Activated naive CD4-positive, alpha-beta T cell treated with anti-CD3 and anti-CD28 coated beads, Interleukin-2, amount 10 ng/mL, durations not matched to agents 7 days and 5 days (primary cell): Measurements from ENCODE around the gene NSUN2.
A peak's percentile ranks its signal among the peaks of the same experiment; 100 is the strongest.

Source experiments
- CTCF ChIA-PET: fragments of 350-600 bp; sonication (Branson Sonifier 250); formaldehyde crosslinking; loops from one replicate; lab custom pipeline; 2021; ENCODE audit warnings: antibody characterized with exemption; lab: Charles Lee
- DNase-seq: peaks from one replicate; pipeline ENCODE4 v3.0.0-alpha.2; 2020
- H3K27ac Mint-ChIP-seq: one replicate; pipeline ENCODE4 v1.8.0; 2021; ENCODE audit warnings: mild to moderate bottlenecking, moderate library complexity, mixed read lengths
- H3K27me3 Mint-ChIP-seq: one replicate; pipeline ENCODE4 v1.8.0; 2021; ENCODE audit warnings: mild to moderate bottlenecking, mixed read lengths
- H3K36me3 Mint-ChIP-seq: one replicate; pipeline ENCODE4 v1.8.0; 2021; ENCODE audit warnings: mixed read lengths
- H3K4me1 Mint-ChIP-seq: one replicate; pipeline ENCODE4 v1.8.0; 2021; ENCODE audit warnings: mixed read lengths
- H3K4me3 Mint-ChIP-seq: one replicate; pipeline ENCODE4 v1.8.0; 2021; ENCODE audit warnings: mild to moderate bottlenecking, moderate library complexity, mixed read lengths
- H3K9me3 Mint-ChIP-seq: one replicate; pipeline ENCODE4 v1.8.0; 2021; ENCODE audit warnings: mixed read lengths

Gene NSUN2

GRCh38 chr5:6634306-6634705 is 1.5 kb upstream of the NSUN2 start:
- Mint-ChIP-seq H3K27me3 (no peaks in the 10 kb centered on the region), H3K9me3 (no peaks in the 10 kb centered on the region), H3K27ac (peak overlapping the region; percentile 49), H3K4me3 (peak overlapping the region; percentile 91), H3K36me3 (peaks cover 27% of the 10 kb centered on the region), H3K4me1 (peaks cover 65% of the 10 kb centered on the region)
- CTCF ChIA-PET = no interaction called here
- no peak for DNase-seq

GRCh38 chr5:6633469-6634245 is 813 bp upstream of the NSUN2 start:
- no peaks in the 10 kb centered on the region for H3K9me3 Mint-ChIP-seq
- peak overlapping the region; percentile 98 for H3K27ac Mint-ChIP-seq
- peaks cover 69% of the 10 kb centered on the region for H3K4me1 Mint-ChIP-seq
- no peak for DNase-seq
- no peaks in the 10 kb centered on the region for H3K27me3 Mint-ChIP-seq
- peaks cover 33% of the 10 kb centered on the region for H3K36me3 Mint-ChIP-seq
- CTCF ChIA-PET = no interaction called here
- H3K4me3 Mint-ChIP-seq = peak overlapping the region; percentile 91

GRCh38 chr5:6632324-6632887 is 438 bp downstream of the NSUN2 start:
- H3K4me3 Mint-ChIP-seq = peak overlapping the region; percentile 91
- H3K9me3 Mint-ChIP-seq = no peaks in the 10 kb centered on the region
- DNase-seq = no peak
- H3K36me3 Mint-ChIP-seq = peaks cover 40% of the 10 kb centered on the region
- H3K27ac Mint-ChIP-seq = peak overlapping the region; percentile 98
- H3K4me1 Mint-ChIP-seq = peaks cover 63% of the 10 kb centered on the region
- no peaks in the 10 kb centered on the region for H3K27me3 Mint-ChIP-seq
- CTCF ChIA-PET = no interaction called here

GRCh38 chr5:6631441-6631840 is 1.4 kb downstream of the NSUN2 start:
- Mint-ChIP-seq H3K9me3 (no peaks in the 10 kb centered on the region), H3K4me1 (peaks cover 57% of the 10 kb centered on the region), H3K27me3 (no peaks in the 10 kb centered on the region), H3K27ac (peak overlapping the region; percentile 33), H3K36me3 (peaks cover 47% of the 10 kb centered on the region), H3K4me3 (peak overlapping the region; percentile 91)
- DNase-seq = no peak
- CTCF ChIA-PET = interaction anchor here (1.0 kb wide), 1 partner anchor 114 kb away, joined by 5 read pairs; no protein-coding TSS in a partner anchor

- CTCF ChIA-PET = no interaction called here
- Mint-ChIP-seq H3K27me3 (no peaks in the 10 kb centered on the region), H3K4me3 (no peak overlapping the region), H3K9me3 (peaks cover 14% of the 10 kb centered on the region), H3K27ac (no peak overlapping the region), H3K36me3 (peaks cover 85% of the 10 kb centered on the region), H3K4me1 (peaks cover 32% of the 10 kb centered on the region)
- no peak for DNase-seq
Observed at GRCh38 chr5:6626508-6626907, 6.3 kb downstream of the NSUN2 start.

GRCh38 chr5:6623941-6624340 is 8.9 kb downstream of the NSUN2 start:
- H3K27ac Mint-ChIP-seq = no peak overlapping the region
- H3K27me3 Mint-ChIP-seq = no peaks in the 10 kb centered on the region
- peaks cover 78% of the 10 kb centered on the region for H3K36me3 Mint-ChIP-seq
- H3K9me3 Mint-ChIP-seq = peaks cover 14% of the 10 kb centered on the region
- H3K4me1 Mint-ChIP-seq = peaks cover 8% of the 10 kb centered on the region
- H3K4me3 Mint-ChIP-seq = no peak overlapping the region
- CTCF ChIA-PET = no interaction called here
- DNase-seq = no peak

GRCh38 chr5:6623228-6623627 is 9.6 kb downstream of the NSUN2 start:
- DNase-seq = no peak
- H3K27ac Mint-ChIP-seq = no peak overlapping the region
- peaks cover 75% of the 10 kb centered on the region for H3K36me3 Mint-ChIP-seq
- CTCF ChIA-PET = no interaction called here
- no peak overlapping the region for H3K4me3 Mint-ChIP-seq
- peaks cover 14% of the 10 kb centered on the region for H3K9me3 Mint-ChIP-seq
- no peaks in the 10 kb centered on the region for H3K27me3 Mint-ChIP-seq
- H3K4me1 Mint-ChIP-seq = peaks cover 7% of the 10 kb centered on the region

GRCh38 chr5:6616632-6617031 is 16.2 kb downstream of the NSUN2 start:
- no peak for DNase-seq
- Mint-ChIP-seq H3K4me3 (no peak overlapping the region), H3K27ac (no peak overlapping the region), H3K4me1 (no peaks in the 10 kb centered on the region), H3K36me3 (peaks cover 62% of the 10 kb centered on the region), H3K9me3 (no peaks in the 10 kb centered on the region), H3K27me3 (no peaks in the 10 kb centered on the region)
- CTCF ChIA-PET = no interaction called here

- Mint-ChIP-seq H3K27me3 (no peaks in the 10 kb centered on the region), H3K4me3 (no peak overlapping the region), H3K4me1 (no peaks in the 10 kb centered on the region), H3K9me3 (no peaks in the 10 kb centered on the region), H3K27ac (peak overlapping the region; percentile 59), H3K36me3 (peaks cover 63% of the 10 kb centered on the region)
- no peak for DNase-seq
- CTCF ChIA-PET = no interaction called here
Observed at GRCh38 chr5:6615034-6615815, 17.6 kb downstream of the NSUN2 start.

- H3K4me3 Mint-ChIP-seq = no peak overlapping the region
- peaks cover 11% of the 10 kb centered on the region for H3K4me1 Mint-ChIP-seq
- DNase-seq = no peak
- peaks cover 71% of the 10 kb centered on the region for H3K36me3 Mint-ChIP-seq
- CTCF ChIA-PET = no interaction called here
- H3K9me3 Mint-ChIP-seq = no peaks in the 10 kb centered on the region
- H3K27ac Mint-ChIP-seq = no peak overlapping the region
- no peaks in the 10 kb centered on the region for H3K27me3 Mint-ChIP-seq
Observed at GRCh38 chr5:6611334-6612256, 21.2 kb downstream of the NSUN2 start.

GRCh38 chr5:6608016-6608415 is 24.8 kb downstream of the NSUN2 start:
- no peak overlapping the region for H3K4me3 Mint-ChIP-seq
- no peaks in the 10 kb centered on the region for H3K27me3 Mint-ChIP-seq
- no peak for DNase-seq
- H3K36me3 Mint-ChIP-seq = peaks cover 65% of the 10 kb centered on the region
- H3K9me3 Mint-ChIP-seq = no peaks in the 10 kb centered on the region
- peak overlapping the region; percentile 4 for H3K27ac Mint-ChIP-seq
- CTCF ChIA-PET = interaction anchor here (1.3 kb wide), 1 partner anchor 137 kb away, joined by 3 read pairs; no protein-coding TSS in a partner anchor
- H3K4me1 Mint-ChIP-seq = peaks cover 11% of the 10 kb centered on the region

GRCh38 chr5:6607559-6607936 is 25.3 kb downstream of the NSUN2 start:
- peak overlapping the region; percentile 19 for H3K27ac Mint-ChIP-seq
- no peak for DNase-seq
- no peak overlapping the region for H3K4me3 Mint-ChIP-seq
- H3K9me3 Mint-ChIP-seq = no peaks in the 10 kb centered on the region
- no peaks in the 10 kb centered on the region for H3K27me3 Mint-ChIP-seq
- H3K4me1 Mint-ChIP-seq = peaks cover 11% of the 10 kb centered on the region
- CTCF ChIA-PET = no interaction called here
- peaks cover 67% of the 10 kb centered on the region for H3K36me3 Mint-ChIP-seq

- Mint-ChIP-seq H3K36me3 (peaks cover 70% of the 10 kb centered on the region), H3K4me3 (no peak overlapping the region), H3K9me3 (no peaks in the 10 kb centered on the region), H3K27ac (peak overlapping the region; percentile 58), H3K27me3 (no peaks in the 10 kb centered on the region), H3K4me1 (peaks cover 11% of the 10 kb centered on the region)
- CTCF ChIA-PET = no interaction called here
- no peak for DNase-seq
Observed at GRCh38 chr5:6606884-6607558, 25.8 kb downstream of the NSUN2 start.
